ENCODE results near the gene PRKCH.
"Not testable (repeated sequence)": the region's sequence is repeated elsewhere in the genome, so short reads cannot be mapped to it uniquely, and the experiment has no call there.

The PRKCH gene

GRCh38 chr14:61394542-61394941, 73.2 kb downstream of the PRKCH start:
- DNase-seq (ENCODE audit: low spot score), result no peak

DNA sequence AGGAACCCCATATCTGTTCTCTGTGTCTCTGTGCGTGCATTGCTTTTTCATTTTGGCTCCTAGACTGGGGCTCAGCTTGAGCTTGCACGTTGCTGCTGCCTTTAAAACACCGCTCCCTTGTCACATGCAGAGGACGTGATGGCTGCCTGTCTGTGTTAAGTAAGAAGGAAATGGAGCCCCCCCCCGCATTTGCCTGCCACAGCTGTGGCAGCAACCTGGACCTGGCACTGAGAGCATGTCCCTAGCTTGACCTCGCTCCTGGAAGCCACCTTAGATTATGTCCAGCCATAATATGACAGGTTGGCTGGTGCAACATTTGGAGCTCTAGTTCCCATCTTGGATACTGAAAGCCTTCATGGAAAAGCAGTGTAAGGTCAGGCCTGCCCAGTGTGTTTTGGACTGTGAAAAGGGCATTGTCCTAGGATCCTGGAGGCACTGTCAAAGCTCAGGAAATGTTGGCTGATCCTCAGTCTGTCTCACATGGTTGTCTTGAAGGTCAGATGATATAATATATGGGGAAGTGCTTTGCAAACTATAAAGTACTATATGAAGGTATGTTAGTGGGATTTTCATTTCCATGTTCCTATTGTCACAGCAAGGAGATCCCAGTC, 73.8 kb downstream of the PRKCH start:
- DNase-seq (ENCODE audit: low spot score), result peak; percentile 28

GRCh38 chr14:61396279-61396678, 74.9 kb downstream of the PRKCH start:
- DNase-seq (ENCODE audit: low spot score), result no peak

GRCh38 chr14:61396694-61397093, 75.3 kb downstream of the PRKCH start:
- DNase-seq (ENCODE audit: low spot score), result no peak

DNA sequence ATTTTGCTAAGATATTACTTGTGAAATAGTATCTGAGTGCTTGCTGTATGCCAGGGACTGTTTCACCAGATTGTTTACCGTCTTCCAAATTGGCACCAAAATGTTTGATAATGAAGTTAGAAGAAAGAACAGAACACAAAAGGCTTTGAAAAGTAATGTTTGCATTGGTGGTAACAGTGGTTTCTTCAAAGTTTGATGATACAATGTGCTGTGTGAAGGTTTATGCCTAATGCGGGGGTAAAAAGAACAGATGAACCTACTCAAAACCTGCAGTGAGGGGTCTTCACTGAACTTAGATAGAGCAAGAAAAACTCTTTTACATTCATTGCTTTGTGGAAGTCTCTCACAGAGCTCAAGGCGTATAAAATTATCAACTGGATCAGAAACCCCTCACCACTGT, 76.2 kb downstream of the PRKCH start:
- no peak for DNase-seq (ENCODE audit: low spot score)

- no peak for DNase-seq (ENCODE audit: low spot score)
Measured at GRCh38 chr14:61398221-61398620, 76.8 kb downstream of the PRKCH start.

DNA sequence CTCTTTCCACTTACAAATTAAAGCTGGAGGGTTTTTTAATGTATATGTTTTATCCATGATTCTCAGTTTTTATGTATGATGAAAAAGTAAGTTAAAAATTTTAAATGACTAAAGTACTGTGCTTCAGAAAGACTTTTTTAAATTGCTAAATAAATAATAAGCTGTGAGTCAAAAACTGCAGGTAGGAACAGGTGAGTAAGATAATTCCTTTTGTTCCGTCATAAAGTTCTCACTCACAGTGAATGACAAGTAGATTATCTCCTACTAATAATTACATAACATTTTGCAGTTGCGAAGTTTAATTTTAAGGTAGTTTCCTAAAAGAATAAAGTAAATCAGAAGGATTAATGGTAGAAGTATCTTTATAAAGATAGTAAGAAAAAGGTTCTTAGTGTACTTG, 78.0 kb downstream of the PRKCH start:
- no peak for DNase-seq (ENCODE audit: low spot score)

GRCh38 chr14:61401461-61401860, 80.1 kb downstream of the PRKCH start:
- no peak for DNase-seq (ENCODE audit: low spot score)

DNA sequence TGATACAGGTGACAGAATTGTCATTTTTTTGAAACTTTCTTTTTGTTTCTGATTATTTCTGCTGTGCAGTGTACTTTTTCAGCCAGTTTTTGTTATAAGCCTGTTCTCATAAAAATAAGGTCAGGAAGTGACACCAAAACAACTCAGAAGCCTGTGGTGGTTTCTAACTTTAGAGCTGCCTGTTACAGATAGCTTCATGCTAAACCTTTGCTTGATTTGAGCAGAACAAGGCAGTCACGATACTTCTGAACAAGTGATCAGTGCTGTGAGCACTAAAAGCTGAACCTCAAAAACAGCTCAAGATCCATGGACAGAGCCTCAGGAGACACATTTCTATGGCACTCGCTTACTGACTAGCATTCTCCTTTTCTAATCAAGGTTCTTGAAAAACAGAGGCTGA, 82.0 kb downstream of the PRKCH start:
- DNase-seq (ENCODE audit: low spot score), result peak; percentile 69

- DNase-seq (ENCODE audit: low spot score), result no peak
Measured at GRCh38 chr14:61404637-61405036, 83.3 kb downstream of the PRKCH start.

DNA sequence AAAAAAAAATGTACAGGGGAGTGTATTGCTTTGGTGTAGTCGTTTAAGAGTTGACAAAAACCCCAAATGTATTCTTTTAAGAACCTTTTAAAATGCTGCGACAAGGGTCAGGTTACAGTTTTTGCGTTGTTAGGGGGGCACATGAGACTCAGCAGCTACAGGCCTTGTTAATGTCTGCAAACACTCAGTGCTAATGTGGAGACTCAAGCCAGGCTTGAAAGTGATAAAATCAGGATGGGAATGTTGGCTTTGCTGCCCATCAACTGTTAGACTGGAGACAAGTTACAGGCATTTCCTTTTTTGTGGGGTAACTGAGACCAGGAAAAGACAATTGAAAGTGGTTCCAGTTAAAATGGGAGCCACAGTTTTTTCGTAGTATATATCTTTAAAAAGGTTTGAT, 84.8 kb downstream of the PRKCH start:
- DNase-seq (ENCODE audit: low spot score), result no peak

DNA sequence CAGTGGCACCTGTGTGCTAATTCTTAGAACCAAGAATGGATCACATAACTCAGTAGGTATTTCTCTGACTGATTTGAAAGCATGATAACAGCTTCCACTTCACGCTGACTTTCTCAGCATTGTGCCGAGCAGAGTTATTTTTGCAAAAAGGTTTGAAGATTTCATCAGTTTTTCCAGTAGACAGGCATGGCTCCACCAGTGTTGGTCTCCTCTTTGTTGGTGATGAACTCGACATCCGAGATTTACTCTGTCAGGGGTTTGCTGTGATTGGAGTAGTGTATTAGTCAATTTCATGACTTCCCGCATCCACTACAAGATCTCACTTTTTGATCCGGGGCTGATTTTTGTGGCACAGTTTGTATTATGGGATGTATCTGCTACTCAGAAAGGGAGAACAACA, 85.3 kb downstream of the PRKCH start:
- DNase-seq (ENCODE audit: low spot score), result peak; percentile 46

DNA sequence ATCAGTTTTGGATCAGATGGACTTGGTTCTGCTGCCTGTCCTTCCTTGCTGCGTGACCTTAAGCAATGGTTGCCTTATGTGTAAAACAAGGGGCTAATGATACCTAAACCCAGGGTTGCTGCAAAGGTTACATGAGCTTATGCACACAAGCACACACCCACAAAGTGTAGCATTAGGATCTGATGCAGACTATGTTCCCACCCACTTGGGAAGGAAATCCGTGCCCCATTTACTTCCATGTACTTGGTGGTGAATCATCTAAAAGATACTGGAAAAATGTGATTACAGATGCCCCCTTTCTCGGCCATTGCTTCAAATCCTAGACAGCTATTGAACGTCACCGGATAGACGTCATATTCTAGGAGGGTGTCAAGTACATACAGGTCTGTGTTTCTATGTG, 87.1 kb downstream of the PRKCH start:
- no peak for DNase-seq (ENCODE audit: low spot score)

- no peak for DNase-seq (ENCODE audit: low spot score)
Measured at GRCh38 chr14:61409782-61410181, 88.4 kb downstream of the PRKCH start.

GRCh38 chr14:61415934-61416333, 94.6 kb downstream of the PRKCH start:
- DNase-seq (ENCODE audit: low spot score), result not testable (repeated sequence)

GRCh38 chr14:61416591-61416990, 95.2 kb downstream of the PRKCH start:
- DNase-seq (ENCODE audit: low spot score), result no peak

DNA sequence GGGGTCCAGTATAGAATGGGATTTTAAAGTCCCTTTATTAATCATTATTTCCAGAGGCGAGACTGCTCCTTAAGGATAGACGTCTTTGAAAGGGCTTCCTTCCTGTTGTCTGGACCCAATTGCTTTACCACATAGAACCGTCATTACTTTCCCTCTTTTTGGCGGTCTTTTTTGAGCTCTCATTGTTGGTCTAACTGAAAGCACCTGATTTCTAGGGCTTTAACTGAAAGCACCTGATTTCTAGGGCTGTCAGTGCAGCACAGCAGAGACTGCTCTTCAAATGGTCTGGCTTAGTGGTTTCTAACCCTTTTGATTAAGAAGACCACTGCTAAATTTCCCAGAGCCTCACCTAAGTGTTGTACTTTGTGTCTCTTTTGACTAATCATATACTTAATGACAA, 95.8 kb downstream of the PRKCH start:
- DNase-seq (ENCODE audit: low spot score), result peak; percentile 16

DNA sequence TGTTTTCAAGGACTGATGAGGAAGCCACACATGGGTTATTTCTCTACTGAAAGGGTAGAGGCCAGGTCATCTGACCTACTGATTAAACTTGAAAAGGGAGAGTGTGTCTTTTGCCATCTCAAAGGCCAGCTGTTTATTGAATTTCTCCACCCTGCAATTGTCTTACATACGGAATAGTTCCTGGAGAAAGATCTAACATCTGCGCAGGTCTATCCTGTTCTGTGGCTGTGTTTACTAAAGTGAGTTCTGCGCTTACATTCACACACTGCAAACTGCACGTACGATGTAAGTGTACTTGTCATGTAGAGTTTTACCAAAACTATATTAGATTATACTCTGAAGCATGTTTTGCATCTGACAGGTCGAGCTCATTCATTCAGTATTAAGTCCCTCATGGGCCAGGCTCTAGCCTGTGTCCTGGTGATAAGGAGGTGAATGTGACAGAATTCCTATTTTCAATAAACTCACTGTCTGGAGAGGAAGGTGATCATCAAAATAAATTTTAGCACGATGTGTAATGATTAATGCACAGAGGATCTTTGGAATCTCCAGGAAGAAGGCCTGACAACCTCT, 96.6 kb downstream of the PRKCH start:
- no peak for DNase-seq (ENCODE audit: low spot score)

GRCh38 chr14:61418746-61419145, 97.4 kb downstream of the PRKCH start:
- DNase-seq (ENCODE audit: low spot score), result no peak

- no peak for DNase-seq (ENCODE audit: low spot score)
Measured at GRCh38 chr14:61419201-61419600, 97.8 kb downstream of the PRKCH start.

DNA sequence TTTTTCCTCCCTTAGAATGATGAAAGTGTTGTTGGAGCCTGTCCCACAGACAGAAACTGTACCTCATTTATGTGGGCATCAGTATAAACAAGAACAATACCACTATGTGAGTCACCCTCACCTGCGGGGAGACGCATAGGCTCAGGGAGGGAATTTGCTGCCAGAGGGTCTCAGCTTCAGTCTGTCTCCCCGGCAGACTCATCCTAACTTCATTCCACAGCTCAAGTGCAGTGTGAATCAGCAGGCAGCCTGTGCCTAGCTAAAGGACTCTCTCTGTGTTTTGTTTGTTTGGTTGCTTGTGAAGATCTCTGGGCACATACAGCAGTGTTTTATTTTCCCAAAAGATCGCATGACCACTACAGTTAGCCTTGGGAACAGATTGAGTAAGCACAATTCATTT, 98.9 kb downstream of the PRKCH start:
- peak; percentile 9 for DNase-seq (ENCODE audit: low spot score)

DNA sequence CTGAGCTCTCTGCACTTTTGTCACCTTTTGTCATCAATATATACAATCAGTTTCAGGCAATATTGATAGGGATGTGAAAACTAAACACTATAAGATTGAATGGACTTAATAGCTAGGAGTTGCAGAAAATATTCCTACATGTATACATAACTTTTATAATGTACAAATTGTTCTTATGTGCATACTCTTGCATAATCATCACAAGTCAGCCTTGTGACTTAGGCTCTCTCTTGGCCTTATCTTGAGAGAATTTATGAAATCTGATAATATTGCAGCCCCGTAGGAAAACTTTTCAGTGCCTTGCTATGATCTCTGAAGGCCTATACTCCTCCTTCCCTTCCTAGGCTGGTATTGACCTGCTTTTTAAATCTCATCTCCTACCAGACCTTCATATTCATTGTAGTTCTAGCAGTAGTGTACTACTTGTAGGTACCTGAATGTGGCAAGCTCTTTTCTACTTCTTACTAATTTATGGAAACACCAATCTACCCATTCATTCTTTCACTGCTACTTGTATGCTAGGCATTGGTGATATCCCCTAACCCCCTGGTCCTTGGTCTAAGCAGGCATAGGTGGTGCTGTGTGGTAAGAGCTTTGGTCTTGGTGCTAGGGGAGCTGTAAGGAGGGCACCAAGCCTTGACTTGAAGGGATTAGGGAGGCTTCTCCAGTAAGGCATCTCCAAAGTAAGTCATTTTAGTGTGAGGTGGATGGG, 100.0 kb downstream of the PRKCH start:
- no peak for DNase-seq (ENCODE audit: low spot score)

DNA sequence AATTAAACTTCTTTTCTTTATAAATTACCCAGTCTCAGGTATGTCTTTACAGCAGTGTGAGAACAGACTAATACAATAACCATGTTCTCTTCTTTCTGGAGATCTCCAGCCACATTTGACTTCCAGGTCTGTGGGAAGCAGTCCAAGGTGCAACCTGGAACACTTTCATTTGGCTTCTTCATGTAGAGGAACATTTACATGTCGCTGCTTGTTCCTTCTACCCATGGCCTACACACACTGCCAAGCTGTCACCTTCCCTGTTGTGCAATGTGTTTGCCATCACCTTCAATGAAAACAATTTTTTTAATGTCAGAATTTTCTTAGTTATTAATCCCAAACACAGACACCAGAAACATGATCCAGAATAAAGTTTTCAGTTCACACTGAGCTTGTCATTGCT, 104.7 kb downstream of the PRKCH start:
- DNase-seq (ENCODE audit: low spot score), result no peak

GRCh38 chr14:61428261-61428660, 106.9 kb downstream of the PRKCH start:
- DNase-seq (ENCODE audit: low spot score), result no peak
